GM10248 (cell line): Measurements from ENCODE around the gene CCDC120.

Source experiments
- CTCF ChIA-PET: fragments of 300-600 bp; sonication (Branson Sonifier 250); formaldehyde crosslinking; extraction: SDS; loops from one replicate; lab custom pipeline; 2021; ENCODE audit warnings: antibody characterized with exemption; lab: Yijun Ruan, JAX
- POLR2A ChIA-PET: fragments of 350-650 bp; sonication (Branson Sonifier 250); formaldehyde crosslinking; extraction: SDS; loops from one replicate; lab custom pipeline; 2020; ENCODE audit warnings: antibody characterized with exemption; lab: Yijun Ruan, JAX
- DNase-seq: peaks from one replicate; pipeline ENCODE4 v3.0.0; 2012; ENCODE audit errors: extremely low spot score
- TF ChIP-seq, protein P1 (sequence below): IDR thresholded peaks from 2 replicates; pipeline ENCODE4 v1.5.1; 2012; ENCODE audit warnings: mild to moderate bottlenecking, low read depth; ENCODE audit errors: extremely low read depth, missing control alignments, control extremely low read depth

CCDC120 gene

GRCh38 chrX:49043987-49044281 lies 14.9 kb upstream of the CCDC120 start:
- CTCF ChIA-PET, result interaction anchor here (1.0 to 1.6 kb wide), 9 partner anchors 9 to 85 kb away, joined by 3 to 6 read pairs (median 4); partner anchors contain the start of genes CCDC120 and KCND1
- DNase-seq, result no peak
- TF ChIP-seq, protein P1, sequence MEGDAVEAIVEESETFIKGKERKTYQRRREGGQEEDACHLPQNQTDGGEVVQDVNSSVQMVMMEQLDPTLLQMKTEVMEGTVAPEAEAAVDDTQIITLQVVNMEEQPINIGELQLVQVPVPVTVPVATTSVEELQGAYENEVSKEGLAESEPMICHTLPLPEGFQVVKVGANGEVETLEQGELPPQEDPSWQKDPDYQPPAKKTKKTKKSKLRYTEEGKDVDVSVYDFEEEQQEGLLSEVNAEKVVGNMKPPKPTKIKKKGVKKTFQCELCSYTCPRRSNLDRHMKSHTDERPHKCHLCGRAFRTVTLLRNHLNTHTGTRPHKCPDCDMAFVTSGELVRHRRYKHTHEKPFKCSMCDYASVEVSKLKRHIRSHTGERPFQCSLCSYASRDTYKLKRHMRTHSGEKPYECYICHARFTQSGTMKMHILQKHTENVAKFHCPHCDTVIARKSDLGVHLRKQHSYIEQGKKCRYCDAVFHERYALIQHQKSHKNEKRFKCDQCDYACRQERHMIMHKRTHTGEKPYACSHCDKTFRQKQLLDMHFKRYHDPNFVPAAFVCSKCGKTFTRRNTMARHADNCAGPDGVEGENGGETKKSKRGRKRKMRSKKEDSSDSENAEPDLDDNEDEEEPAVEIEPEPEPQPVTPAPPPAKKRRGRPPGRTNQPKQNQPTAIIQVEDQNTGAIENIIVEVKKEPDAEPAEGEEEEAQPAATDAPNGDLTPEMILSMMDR, result no peak
- POLR2A ChIA-PET, result interaction anchor here (0.9 kb wide), 1 partner anchor 42 kb away, joined by 3 read pairs; the partner anchor contains the start of gene GRIPAP1

DNA sequence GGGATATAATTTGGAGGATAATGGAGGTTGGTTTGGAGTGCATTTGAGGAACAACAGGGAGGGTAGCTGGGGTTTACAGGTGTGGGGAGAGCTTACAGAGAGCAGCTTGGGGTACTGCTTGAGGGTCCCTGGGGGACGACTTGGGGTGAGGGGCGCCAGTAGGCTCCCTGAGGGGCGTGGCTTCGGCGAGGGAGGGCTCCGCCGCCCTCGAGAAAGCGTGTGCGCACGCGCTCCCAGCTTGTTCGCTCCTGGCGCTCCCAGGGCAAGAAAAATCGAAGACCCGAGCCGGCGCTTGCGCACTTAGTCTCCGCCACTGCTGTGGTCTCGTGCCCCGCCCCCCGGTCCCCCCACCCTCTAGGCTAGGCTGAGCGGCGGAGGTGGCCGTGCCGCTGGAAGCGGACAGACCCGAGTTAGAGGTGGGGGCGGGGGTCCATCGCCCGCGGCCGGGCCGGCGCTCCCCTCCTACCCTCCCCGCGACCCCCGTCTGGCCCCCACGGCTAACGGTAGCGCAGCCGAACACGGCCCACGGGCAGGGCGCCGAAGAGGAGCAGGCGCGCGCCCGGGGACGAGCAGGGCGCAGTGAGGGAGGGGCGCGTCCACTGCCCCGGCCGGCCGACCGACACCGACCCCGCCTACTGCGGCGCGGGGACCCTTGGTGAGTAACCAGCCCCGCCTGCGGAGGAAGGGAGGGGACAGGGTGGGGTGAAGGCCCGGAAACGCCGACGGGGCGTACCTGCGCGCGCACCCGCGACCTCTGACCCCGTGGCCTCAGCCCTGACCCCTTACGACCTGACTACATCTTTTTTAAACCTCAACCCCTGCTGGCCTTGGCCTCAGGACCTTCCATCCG lies 5.4 kb upstream of the CCDC120 start:
- POLR2A ChIA-PET, result no interaction called here
- CTCF ChIA-PET, result interaction anchor here (1.1 kb wide), 1 partner anchor 10 kb away, joined by 3 read pairs; no protein-coding TSS in a partner anchor
- DNase-seq, result peak; percentile 79
- TF ChIP-seq, protein P1, result no peak

DNA sequence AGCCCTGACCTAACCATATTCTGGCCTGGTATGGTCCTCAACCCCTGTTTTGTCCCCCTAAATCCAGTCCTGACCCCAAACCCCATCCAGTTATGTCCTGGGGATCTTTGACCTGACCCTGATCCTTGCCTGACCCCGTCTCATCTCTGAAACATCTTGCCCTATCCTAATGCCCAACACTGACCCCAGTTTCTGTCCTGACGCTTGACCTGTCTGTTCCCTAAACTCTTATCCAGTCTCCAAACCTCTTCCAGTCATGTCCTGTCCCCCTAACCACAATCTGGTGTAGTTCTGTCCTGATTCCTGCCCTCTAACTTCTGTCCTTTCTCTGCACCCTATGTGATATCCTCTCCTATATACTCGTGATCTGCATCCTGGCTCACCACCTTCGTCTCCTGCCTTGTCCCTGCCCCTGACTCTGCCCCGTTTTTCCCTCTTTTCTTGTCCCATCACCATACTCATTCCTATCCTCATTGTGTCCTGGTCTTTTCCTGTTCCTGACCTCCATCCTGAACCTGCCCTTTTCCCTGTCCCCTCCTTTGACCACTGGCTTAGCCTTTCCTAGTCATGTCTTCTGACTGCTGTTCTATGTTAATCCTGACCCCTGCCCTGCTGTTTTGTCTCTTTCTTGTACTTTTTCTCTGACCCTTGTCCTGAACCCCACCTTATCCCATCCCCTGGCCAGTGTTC lies 4.6 kb upstream of the CCDC120 start:
- ChIA-PET POLR2A (no interaction called here), CTCF (no interaction called here)
- TF ChIP-seq, protein P1, result no peak

GRCh38 chrX:49059201-49059600 lies 402 bp downstream of the CCDC120 start:
- CTCF ChIA-PET, result no interaction called here

More for the DNA sequence above, 4.6 kb upstream of the CCDC120 start:
- no peak for DNase-seq

DNA sequence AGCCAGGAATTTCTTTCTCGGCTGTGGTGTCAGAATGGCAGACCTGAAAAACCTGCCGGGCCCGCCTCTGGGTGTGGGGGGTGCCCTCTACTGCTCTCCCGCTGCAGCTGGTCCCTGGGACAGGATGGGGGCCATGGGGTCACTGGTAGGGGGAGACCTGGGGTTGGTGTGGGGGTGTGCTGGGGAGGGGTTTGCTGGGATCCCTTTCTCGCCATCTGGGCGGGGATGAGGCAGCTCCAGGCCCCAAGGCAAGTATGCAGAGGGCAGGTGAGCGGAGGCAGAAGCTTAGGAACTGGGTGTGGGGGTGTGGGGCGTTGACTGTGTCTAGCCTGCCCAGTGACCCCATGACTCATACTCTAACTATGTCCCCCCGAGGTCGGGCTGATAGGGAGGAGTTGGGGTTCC lies 884 bp downstream of the CCDC120 start:
- POLR2A ChIA-PET, result no interaction called here
- CTCF ChIA-PET, result no interaction called here
- no peak for DNase-seq
- TF ChIP-seq, protein P1, result no peak

More at GRCh38 chrX:49059201-49059600, 402 bp downstream of the CCDC120 start:
- no peak for DNase-seq
- TF ChIP-seq, protein P1, result no peak
- POLR2A ChIA-PET, result no interaction called here

GRCh38 chrX:49060914-49061313 lies 2.1 kb downstream of the CCDC120 start:
- no peak for DNase-seq
- CTCF ChIA-PET, result interaction anchor here (1.6 kb wide), 1 partner anchor 39 kb away, joined by 3 read pairs; no protein-coding TSS in a partner anchor
- TF ChIP-seq, protein P1, result no peak
- POLR2A ChIA-PET, result no interaction called here
